CD4-positive, alpha-beta T cell treated with Interleukin-15 for 4 hours (primary cell): ENCODE data around the gene METTL26.

Source experiments
- DNase-seq: peaks from one replicate; pipeline ENCODE4 v3.0.0-alpha.2; 2020; ENCODE audit warnings: low spot score

Gene METTL26

GRCh38 chr16:658679-659571 is 22.8 kb upstream of the METTL26 start:
- no peak for DNase-seq

- DNase-seq = no peak
Measured at GRCh38 chr16:657487-657886, 21.4 kb upstream of the METTL26 start.

DNA sequence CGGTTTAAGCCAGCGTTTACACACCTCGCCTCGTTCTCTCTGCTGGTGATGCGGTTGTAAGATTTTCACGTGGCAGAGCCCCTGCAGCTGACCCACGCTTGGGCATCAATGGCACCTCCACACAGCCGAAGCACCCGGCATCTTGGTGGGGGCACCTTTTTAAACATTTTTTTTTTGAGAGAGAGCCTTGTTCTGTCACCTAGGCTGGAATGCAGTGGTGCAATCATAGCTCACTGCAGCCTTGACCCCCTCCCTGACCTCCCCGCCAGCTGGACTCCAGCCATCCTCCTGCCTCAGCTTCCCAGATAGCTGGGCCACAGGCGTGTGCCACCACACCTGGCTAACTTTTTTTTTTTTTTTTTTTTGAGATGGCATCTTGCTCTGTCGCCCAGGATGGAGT is 17.9 kb upstream of the METTL26 start:
- DNase-seq = no peak

DNA sequence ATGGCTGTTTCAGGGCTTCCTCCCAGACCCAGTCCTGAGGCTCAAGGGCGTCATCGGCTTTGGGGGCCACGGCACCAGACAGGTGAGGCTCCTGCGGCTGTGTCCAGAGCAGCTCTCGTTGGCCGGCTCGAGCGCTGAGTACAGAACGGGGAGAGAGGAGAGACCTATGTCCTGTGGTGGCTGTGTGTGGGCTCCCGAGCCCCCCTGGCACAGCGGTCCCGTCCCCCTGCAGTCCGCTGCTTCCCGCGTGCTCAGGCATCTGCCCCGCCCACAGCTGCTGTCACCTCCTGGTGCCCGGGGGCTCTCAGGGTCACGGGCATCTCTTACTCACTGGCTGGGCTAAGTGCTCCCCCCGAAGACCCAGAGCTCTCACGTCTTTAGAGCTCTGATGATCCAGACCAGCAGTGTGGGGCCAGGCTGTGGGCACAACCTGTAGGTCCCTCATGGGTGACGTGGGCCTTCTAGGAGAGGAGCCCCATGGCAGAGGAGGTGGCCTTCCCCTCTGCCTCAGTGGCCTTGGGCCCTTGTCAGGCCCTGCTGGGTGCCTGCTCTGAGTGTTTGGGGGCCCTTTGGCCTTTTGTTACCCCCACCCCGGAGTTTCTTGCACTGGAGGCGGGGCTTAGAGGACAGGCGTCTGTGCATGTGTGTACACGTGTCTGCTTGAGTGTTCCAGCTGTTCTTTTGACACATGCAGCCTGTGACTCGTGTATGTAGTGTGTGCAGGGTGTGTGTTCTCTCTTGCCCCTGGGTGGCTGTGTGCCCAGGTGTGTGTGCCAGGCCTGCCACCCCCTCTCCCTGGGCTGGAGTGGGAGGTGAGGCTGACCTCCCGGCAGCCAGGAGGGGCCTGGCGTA is 16.6 kb upstream of the METTL26 start:
- DNase-seq = no peak

DNA sequence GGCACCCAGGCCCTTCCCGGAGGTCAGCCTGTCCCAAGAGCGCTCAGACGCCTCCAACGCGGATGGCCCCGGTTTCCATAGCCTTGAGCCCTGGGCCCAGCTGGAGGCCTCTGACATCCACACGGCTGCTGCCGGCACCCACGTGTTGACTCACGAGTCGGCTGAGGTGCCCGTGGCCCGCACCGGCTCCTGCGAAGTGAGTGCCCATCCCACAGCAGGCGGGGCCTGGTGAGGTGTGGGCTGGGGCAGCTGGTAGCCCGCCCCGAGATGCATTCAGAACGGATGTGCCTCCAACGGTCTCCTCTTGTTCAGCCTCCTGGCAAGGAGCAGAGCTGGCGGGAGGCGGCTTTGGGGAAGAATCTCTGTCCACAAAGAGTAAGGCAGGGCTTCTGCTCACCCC is 15.7 kb upstream of the METTL26 start:
- DNase-seq = no peak

- DNase-seq = no peak
Measured at GRCh38 chr16:649631-650030, 13.5 kb upstream of the METTL26 start.

- DNase-seq = peak; percentile 89
Measured at GRCh38 chr16:648781-649589, 12.9 kb upstream of the METTL26 start, which contains the start of gene WDR90. Gene WDR90 (plus strand): TSS chr16:649365. CDS start chr16:649417, 52 bp downstream.

DNA sequence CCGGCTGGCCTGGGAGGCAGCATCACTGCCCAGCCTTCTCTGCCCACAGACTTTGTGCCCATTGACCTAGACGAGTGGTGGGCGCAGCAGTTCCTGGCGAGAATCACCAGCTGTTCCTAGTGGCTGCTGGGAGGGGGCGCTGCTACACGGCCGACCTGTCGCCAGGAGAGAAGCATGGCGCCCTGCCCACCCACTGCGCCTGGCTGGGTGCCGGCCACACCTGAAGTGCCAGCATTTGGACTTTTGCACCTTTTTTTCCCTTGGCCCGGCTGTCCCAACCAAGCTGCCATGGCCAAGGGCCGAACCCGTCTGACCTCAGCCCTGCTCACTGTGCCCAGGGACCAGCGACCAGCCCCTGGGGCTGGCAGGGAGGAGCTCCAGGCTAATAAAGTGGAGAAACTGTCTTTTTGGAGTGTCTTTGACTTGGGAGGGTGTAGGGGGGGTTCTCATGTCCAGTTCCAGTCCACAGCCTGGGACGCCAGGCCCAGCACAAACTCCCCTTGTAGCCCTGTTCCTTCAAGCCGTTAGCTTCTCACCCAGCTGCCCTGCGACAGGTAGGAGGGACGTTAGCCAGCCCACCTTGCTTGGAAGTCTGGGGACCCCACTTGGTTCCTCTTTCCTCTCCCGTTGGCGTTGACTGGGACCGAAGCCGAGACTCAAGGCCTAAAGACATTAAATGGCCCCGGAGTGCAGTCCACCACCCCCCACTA is 12.1 kb upstream of the METTL26 start:
- peak; percentile 25 for DNase-seq

- DNase-seq = no peak
Measured at GRCh38 chr16:647173-647902, 11.2 kb upstream of the METTL26 start.

GRCh38 chr16:646679-647172 is 10.6 kb upstream of the METTL26 start:
- DNase-seq = no peak

DNA sequence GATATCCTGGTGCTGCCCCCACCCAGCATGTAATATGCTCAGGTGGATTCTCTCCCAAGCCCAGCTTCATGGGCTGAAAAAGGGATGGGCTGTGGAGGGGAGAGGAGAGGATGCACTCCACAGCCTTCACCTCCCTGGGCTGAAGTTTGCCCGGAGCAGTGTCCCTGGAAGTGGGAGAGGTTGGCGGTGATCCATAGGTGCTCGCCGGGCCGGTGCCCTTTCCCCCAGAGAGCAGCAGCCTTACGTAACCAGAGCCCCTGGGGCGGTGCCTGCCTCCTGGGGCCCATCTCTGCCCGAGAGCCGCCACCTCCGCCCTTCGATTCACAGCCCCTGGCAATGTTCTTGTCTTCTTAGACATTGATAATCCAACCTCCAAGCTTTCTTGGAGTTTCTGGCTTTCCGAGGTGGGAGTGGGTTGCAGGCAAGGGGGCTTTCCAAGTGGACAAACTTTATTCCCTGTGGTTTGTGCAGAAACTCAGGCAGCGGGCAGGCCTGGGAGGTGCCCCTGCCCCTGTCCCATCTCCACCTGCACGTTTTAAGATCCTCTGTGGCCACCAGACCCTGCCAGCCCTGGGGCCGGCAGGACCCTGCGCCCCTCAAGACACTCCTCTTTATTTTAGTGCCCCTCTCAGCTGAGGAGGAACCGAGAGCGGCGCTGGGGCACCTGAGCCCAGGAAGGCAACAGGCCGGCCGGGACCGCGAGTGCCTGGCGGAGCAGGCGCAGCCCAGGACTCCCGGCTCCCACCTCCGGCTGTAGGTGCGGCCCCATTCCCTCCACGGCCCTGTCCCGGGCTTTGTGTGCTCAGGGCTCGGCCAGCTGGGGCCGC is 10.0 kb upstream of the METTL26 start:
- no peak for DNase-seq

DNA sequence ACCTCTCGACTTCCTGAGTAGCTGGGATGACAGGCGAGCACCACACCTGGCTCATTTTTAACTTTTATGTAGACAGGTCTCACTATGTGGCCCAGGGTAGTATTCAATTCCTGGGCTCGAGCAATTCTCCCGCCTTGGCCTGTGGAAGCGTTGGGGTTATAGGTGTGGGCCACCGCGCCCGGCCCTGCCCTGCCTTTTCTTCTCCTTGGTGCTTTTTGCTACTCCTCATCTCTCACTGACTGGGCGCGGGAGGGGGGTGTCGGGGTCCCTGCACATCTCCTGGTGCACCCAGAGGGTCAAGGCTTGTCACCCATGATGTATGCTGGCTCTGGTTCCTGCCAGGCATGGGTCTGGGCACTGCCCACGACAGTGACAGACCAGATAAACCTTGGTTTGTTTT is 8.5 kb upstream of the METTL26 start:
- no peak for DNase-seq

- no peak for DNase-seq
Measured at GRCh38 chr16:643050-643368, 6.9 kb upstream of the METTL26 start.

GRCh38 chr16:642189-643049 is 6.3 kb upstream of the METTL26 start:
- DNase-seq = no peak

DNA sequence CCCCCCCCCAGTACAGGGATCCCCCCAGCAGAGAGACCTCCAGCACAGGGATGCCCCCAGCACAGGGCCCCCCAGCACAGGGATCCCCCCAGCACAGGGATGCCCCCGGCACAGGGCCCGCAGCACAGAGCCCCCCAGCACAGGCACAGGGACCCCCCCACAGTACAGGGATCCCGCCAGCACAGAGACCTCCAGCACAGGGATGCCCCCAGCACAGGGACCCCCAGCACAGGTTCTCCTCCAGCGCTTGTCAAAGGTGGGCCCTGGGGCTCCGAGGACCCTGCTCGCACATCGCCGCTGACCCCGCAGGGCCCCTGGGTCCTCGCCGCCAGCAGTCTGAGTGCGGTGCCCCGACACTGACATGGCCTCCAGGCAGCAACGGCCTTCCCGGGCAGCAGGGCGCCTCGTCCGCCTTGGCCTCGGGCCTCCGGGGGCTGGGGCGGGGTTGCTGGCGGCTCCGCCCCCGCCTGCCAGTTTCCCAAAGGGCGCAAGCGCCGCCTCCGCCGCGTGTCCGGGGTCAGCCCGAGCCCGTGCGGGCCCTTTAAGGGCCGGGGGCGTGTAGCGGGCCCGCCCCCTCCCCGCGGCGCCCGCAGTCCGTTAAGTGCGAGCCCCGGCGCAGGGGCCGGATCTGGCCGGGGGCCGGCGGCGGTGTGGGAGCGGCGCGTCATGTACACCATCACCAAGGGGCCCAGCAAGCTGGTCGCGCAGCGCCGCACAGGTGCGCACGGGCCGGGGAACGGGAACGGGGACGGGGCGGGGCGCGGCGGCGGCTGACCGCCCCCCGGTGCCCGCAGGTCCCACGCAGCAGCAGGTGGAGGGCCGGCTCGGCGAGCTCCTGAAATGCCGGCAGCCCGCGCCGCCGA is 5.5 kb upstream of the METTL26 start, which contains the start of gene MCRIP2:
Gene MCRIP2 (plus strand): TSS at position 503 of the 863 bp plus-strand sequence. CDS start 164 bp downstream, at position 667.
- peak; percentile 57 for DNase-seq

DNA sequence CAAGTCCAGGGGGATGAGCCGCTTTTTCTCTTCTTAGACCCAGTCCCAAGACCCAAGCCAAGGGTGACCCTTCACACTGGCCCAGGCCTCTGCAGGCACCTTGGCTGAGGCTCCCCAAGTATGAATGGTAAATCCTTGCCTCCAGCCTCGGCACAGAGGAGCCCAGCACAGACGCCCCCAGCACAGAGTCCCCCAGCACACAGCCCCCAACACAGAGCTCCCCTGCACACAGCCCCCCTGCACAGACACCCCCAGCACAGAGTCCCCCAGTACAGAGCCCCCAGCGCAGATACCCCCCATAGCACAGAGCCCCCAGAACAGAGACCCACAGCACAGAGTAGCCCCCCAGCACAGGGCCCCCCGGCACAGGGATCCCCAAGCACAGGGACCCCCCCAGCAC is 4.5 kb upstream of the METTL26 start:
- DNase-seq = no peak

- DNase-seq = no peak
Measured at GRCh38 chr16:638836-639235, 2.7 kb upstream of the METTL26 start.
